H1 (cell line): ENCODE measurements around the gene TRIML2. TPM values are rescaled to one million over a fixed set of nuclear protein-coding genes. Genes with fewer than 3 reads are reported as not detected.
A peak's percentile ranks its signal among the peaks of the same experiment; 100 is the strongest.

Source experiments
- CTCF ChIA-PET: fragments of 300-600 bp; sonication (Branson Sonifier 250); formaldehyde crosslinking; loops from one replicate; lab custom pipeline; 2021; ENCODE audit not compliant: partially characterized antibody; lab: Charles Lee
- POLR2A ChIA-PET: fragments of 300-600 bp; sonication (Branson Sonifier 250); formaldehyde crosslinking; loops from one replicate; lab custom pipeline; 2021; ENCODE audit warnings: inconsistent platforms; ENCODE audit not compliant: partially characterized antibody; lab: Charles Lee
- DNase-seq, 2 experiments: peaks; one replicate each; pipeline versions ENCODE4 v3.0.0 to v3.0.0-alpha.2; 2010 to 2022; ENCODE audit warnings: low spot score in 2 of 2, low read depth in 1 of 2, mixed read lengths in 1 of 2
- FAIRE-seq: peaks from 2 replicates; lab custom pipeline; 2011; peaks lifted over from hg19 to GRCh38; lab: Jason Lieb, UNC
- H2AFZ ChIP-seq: 2 replicates; pipeline ENCODE4 v1.8.1; 2012; ENCODE audit warnings: low read length, inconsistent platforms
- H2AK5ac ChIP-seq: 2 replicates; pipeline ENCODE4 v1.6.1; 2013; ENCODE audit warnings: low read depth, low read length
- H2BK120ac ChIP-seq: replicated peaks from 2 replicates; pipeline ENCODE3; 2013; ENCODE audit warnings: low read depth, low read length, inconsistent platforms
- H2BK12ac ChIP-seq: 2 replicates; pipeline ENCODE4 v1.6.1; 2013; ENCODE audit warnings: low read depth, low read length
- H2BK15ac ChIP-seq: 2 replicates; pipeline ENCODE4 v1.6.1; 2013; ENCODE audit warnings: low read length
- H2BK20ac ChIP-seq: 2 replicates; pipeline ENCODE4 v1.6.1; 2013; ENCODE audit warnings: low read length
- H2BK5ac ChIP-seq: 2 replicates; pipeline ENCODE4 v1.6.1; 2013; ENCODE audit warnings: low read depth, low read length
- H3K14ac ChIP-seq: 2 replicates; pipeline ENCODE4 v1.6.1; 2013; ENCODE audit warnings: inconsistent platforms; ENCODE audit not compliant: insufficient read length
- H3K18ac ChIP-seq: 2 replicates; pipeline ENCODE4 v1.6.1; 2013; ENCODE audit warnings: low read length; ENCODE audit errors: extremely low read depth
- H3K23ac ChIP-seq: 2 replicates; pipeline ENCODE4 v1.6.1; 2013; ENCODE audit warnings: inconsistent platforms; ENCODE audit not compliant: insufficient read length
- H3K23me2 ChIP-seq: 2 replicates; pipeline ENCODE4 v1.6.1; 2013; ENCODE audit warnings: low read depth, low read length
- H3K27ac ChIP-seq: 2 replicates; pipeline ENCODE4 v1.6.1; 2011; ENCODE audit warnings: low read depth, low read length, inconsistent platforms
- H3K27me3 ChIP-seq, 4 experiments: replicated peaks in 1 of 4; 1 replicate in 1 of 4; 2 replicates in 3 of 4; pipeline versions ENCODE4 v1.6.1 to v1.8.1; 2011 to 2013; ENCODE audit warnings: low read length in 3 of 4, mild to moderate bottlenecking in 3 of 4, inconsistent platforms in 2 of 4, mixed read lengths in 2 of 4, moderate library complexity in 1 of 4; ENCODE audit not compliant: control insufficient read depth in 3 of 4, insufficient read depth in 3 of 4; ENCODE audit errors: extremely low read depth in 1 of 4
- H3K36me3 ChIP-seq, 4 experiments: 2 replicates each; pipeline versions ENCODE4 v1.6.1 to v1.8.1; 2011 to 2013; ENCODE audit warnings: mild to moderate bottlenecking in 4 of 4, low read length in 3 of 4, moderate library complexity in 2 of 4, control low read depth in 1 of 4, inconsistent platforms in 1 of 4; ENCODE audit not compliant: insufficient read depth in 4 of 4, control insufficient read depth in 2 of 4
- H3K4ac ChIP-seq: replicated peaks from 2 replicates; pipeline ENCODE3; 2013; ENCODE audit warnings: low read length, low read depth, mixed read lengths, inconsistent platforms; ENCODE audit not compliant: insufficient read length
- H3K4me1 ChIP-seq, 4 experiments: replicated peaks in 1 of 4; 1 replicate in 1 of 4; 2 replicates in 3 of 4; pipeline versions ENCODE4 v1.6.1 to v1.8.1; 2011 to 2013; ENCODE audit warnings: low read length in 3 of 4, inconsistent platforms in 2 of 4, mixed read lengths in 1 of 4; ENCODE audit not compliant: insufficient read depth in 4 of 4, control insufficient read depth in 3 of 4
- H3K4me2 ChIP-seq, 2 experiments: 2 replicates each; pipeline versions ENCODE4 v1.6.1 to v1.8.1; 2011 to 2013; ENCODE audit warnings: low read depth in 2 of 2, low read length in 2 of 2, control low read depth in 1 of 2, inconsistent platforms in 1 of 2, mild to moderate bottlenecking in 1 of 2; ENCODE audit not compliant: insufficient read depth in 1 of 2
- H3K4me3 ChIP-seq, 4 experiments: fragments of 200-600, 300-600 bp in 1 of 4; sonication (generic), shearing (Covaris generic), sonication (Bioruptor Twin) in 1 of 4; 2 replicates each; pipeline versions ENCODE4 v1.5.1 to v1.8.1; 2011 to 2016; ENCODE audit warnings: low read length in 4 of 4, low read depth in 3 of 4, control low read depth in 2 of 4, inconsistent platforms in 2 of 4, mild to moderate bottlenecking in 2 of 4, mixed read lengths in 1 of 4, moderate library complexity in 1 of 4; ENCODE audit not compliant: insufficient read depth in 2 of 4; ENCODE audit errors: extremely low read depth in 1 of 4
- H3K56ac ChIP-seq: replicated peaks from 2 replicates; pipeline ENCODE3; 2013; ENCODE audit warnings: low read depth, mild to moderate bottlenecking, mixed read lengths, low read length, inconsistent platforms; ENCODE audit not compliant: insufficient read length
- H3K79me1 ChIP-seq: 2 replicates; pipeline ENCODE4 v1.6.1; 2013; ENCODE audit warnings: low read depth, low read length, control low read depth
- H3K79me2 ChIP-seq, 2 experiments: 2 replicates each; pipeline versions ENCODE4 v1.6.1 to v1.8.1; 2012 to 2013; ENCODE audit warnings: low read length in 2 of 2, mild to moderate bottlenecking in 2 of 2, inconsistent platforms in 1 of 2; ENCODE audit not compliant: insufficient read depth in 2 of 2, control insufficient read depth in 1 of 2
- H3K9ac ChIP-seq, 4 experiments: replicated peaks in 1 of 4; 1 replicate in 1 of 4; 2 replicates in 3 of 4; pipeline versions ENCODE4 v1.6.1 to v1.8.1; 2011 to 2013; ENCODE audit warnings: low read depth in 3 of 4, low read length in 3 of 4, control low read depth in 2 of 4, mild to moderate bottlenecking in 2 of 4, moderate library complexity in 2 of 4, inconsistent platforms in 1 of 4; ENCODE audit errors: extremely low read depth in 1 of 4
- H3K9me3 ChIP-seq, 2 experiments: 2 replicates each; pipeline versions ENCODE4 v1.6.1 to v1.8.1; 2012 to 2013; ENCODE audit warnings: mild to moderate bottlenecking in 2 of 2, moderate library complexity in 2 of 2, control low read depth in 1 of 2, inconsistent platforms in 1 of 2, low read depth in 1 of 2, low read length in 1 of 2, mixed read lengths in 1 of 2; ENCODE audit not compliant: insufficient read depth in 2 of 2
- H4K20me1 ChIP-seq, 2 experiments: replicated peaks in 1 of 2; 2 replicates each; pipeline versions ENCODE3 to v1.8.1; 2011 to 2013; ENCODE audit warnings: inconsistent platforms in 2 of 2, low read length in 2 of 2, mild to moderate bottlenecking in 1 of 2; ENCODE audit not compliant: insufficient read depth in 2 of 2, control insufficient read depth in 1 of 2
- H4K5ac ChIP-seq: 2 replicates; pipeline ENCODE4 v1.6.1; 2013; ENCODE audit warnings: low read length, low read depth, mixed read lengths, inconsistent platforms; ENCODE audit not compliant: insufficient read length
- H4K8ac ChIP-seq: 2 replicates; pipeline ENCODE4 v1.8.0; 2013; ENCODE audit warnings: mild to moderate bottlenecking, moderate library complexity, low read length, inconsistent platforms; ENCODE audit not compliant: insufficient read depth; ENCODE audit errors: extremely low read depth
- H4K91ac ChIP-seq: replicated peaks from 2 replicates; pipeline ENCODE3; 2013; ENCODE audit warnings: low read length, mixed read lengths, inconsistent platforms; ENCODE audit not compliant: insufficient read length
- CREB1 ChIP-seq: IDR thresholded peaks from 2 replicates; pipeline ENCODE4 v1.6.1; 2012; ENCODE audit warnings: inconsistent platforms
- FOSL1 ChIP-seq: IDR thresholded peaks from 2 replicates; pipeline ENCODE4 v1.6.1; 2011; ENCODE audit warnings: mild to moderate bottlenecking, low read depth, low read length, moderate library complexity; ENCODE audit not compliant: insufficient read depth
- JUND ChIP-seq: IDR thresholded peaks from 2 replicates; pipeline ENCODE4 v1.6.1; 2011; ENCODE audit warnings: mild to moderate bottlenecking, improper control_type of control experiment, low read length
- POLR2AphosphoS5 ChIP-seq: IDR thresholded peaks from 2 replicates; pipeline ENCODE4 v1.6.1; 2011; ENCODE audit warnings: low read depth, low read length
- RAD21 ChIP-seq, 2 experiments: IDR thresholded peaks in 1 of 2; conservative IDR thresholded peaks in 1 of 2; 2 replicates each; pipeline ENCODE4 v1.6.1; 2011; ENCODE audit warnings: low read depth in 2 of 2, low read length in 2 of 2, improper control_type of control experiment in 1 of 2, inconsistent platforms in 1 of 2, mild to moderate bottlenecking in 1 of 2, moderate library complexity in 1 of 2
- RFX5 ChIP-seq: IDR thresholded peaks from 2 replicates; pipeline ENCODE4 v1.6.1; 2011; ENCODE audit warnings: low read depth, low read length, improper control_type of control experiment, borderline replicate concordance
- SIX5 ChIP-seq: IDR thresholded peaks from 2 replicates; pipeline ENCODE4 v1.6.1; 2011; ENCODE audit warnings: mild to moderate bottlenecking, low read depth, low read length
- SP4 ChIP-seq: IDR thresholded peaks from 2 replicates; pipeline ENCODE4 v1.6.1; 2012; ENCODE audit warnings: low read length, inconsistent platforms
- TBP ChIP-seq: IDR thresholded peaks from 2 replicates; pipeline ENCODE4 v1.6.1; 2011; ENCODE audit warnings: low read depth, low read length, improper control_type of control experiment
- TCF12 ChIP-seq: IDR thresholded peaks from 2 replicates; pipeline ENCODE4 v1.6.1; 2011; ENCODE audit warnings: low read depth, mild to moderate bottlenecking, low read length
- WGBS, 2 experiments: shearing (Covaris generic) in 1 of 2; methylation state at CpG; one replicate each; pipeline versions ENCODE4 v1.1.6 to v1.1.7; 2013 to 2015; ENCODE audit warnings: low lambda C conversion rate in 2 of 2, mixed read lengths in 2 of 2, inconsistent platforms in 1 of 2, low coverage in 1 of 2, missing lambda C conversion rate in 1 of 2; ENCODE audit not compliant: insufficient replicate concordance in 2 of 2, insufficient coverage in 1 of 2, insufficient read length in 1 of 2; ENCODE audit errors: extremely low coverage in 1 of 2, missing lambda C conversion rate in 1 of 2; 5-methylcytosine and 5-hydroxymethylcytosine counted together
- long read RNA-seq, 2 experiments: library from RNA in 1 of 2; library from capped mRNA in 1 of 2; stranded (forward); transcript quantifications; one replicate each; pipeline ENCODE4 v2.0.0, GENCODE V29; 2021; ENCODE audit warnings: inconsistent platforms in 1 of 2
- polyA minus RNA-seq, 3 experiments: library from RNA; depleted of rRNA, polyadenylated mRNA; stranded (reverse); fragments of >200 nt; gene quantifications; 1 replicate in 2 of 3; 2 replicates in 1 of 3; pipeline ENCODE4 v1.2.3, GENCODE V29; 2011
- polyA plus RNA-seq, 7 experiments: library from polyadenylated mRNA; depleted of rRNA in 3 of 7; stranded (reverse) in 5 of 7; unstranded in 2 of 7; fragments of >200 nt in 5 of 7; fragments of 200-250 nt in 2 of 7; gene quantifications; 1 replicate in 5 of 7; 2 replicates in 1 of 7; 4 replicates in 1 of 7; pipeline versions ENCODE4 v1.2.1 to v1.2.3, GENCODE V29; 2011 to 2013; ENCODE audit warnings: missing spikeins in 2 of 7, mixed read lengths in 2 of 7
- total RNA-seq: library from RNA; stranded (reverse); fragmentation: NEBNext Ultra II Directional; extraction: Animal tissue kit (Norgen Biotek cat#: 25700); gene quantifications from 2 replicates; pipeline ENCODE4 v1.2.1, GENCODE V29; 2021

The TRIML2 gene
- 59.2 and 62.8 TPM in 2 replicates for total RNA-seq
- 25.6 and 28.1 TPM in 2 replicates for polyA plus RNA-seq (2011; rRNA removed)
- 49.5 TPM for polyA plus RNA-seq (2011; cell fraction: cytosol; rRNA removed)
- polyA plus RNA-seq (2011; cell fraction: nucleus; rRNA removed): 53.0 TPM
- 52.0 to 73.5 TPM (median 58.8 TPM) in 4 replicates for polyA plus RNA-seq (2012, experiment 1 of 2)
- polyA plus RNA-seq (2012, experiment 2 of 2): 23.3 TPM
- polyA plus RNA-seq (2013, experiment 1 of 2): 197 TPM
- 181 TPM for polyA plus RNA-seq (2013, experiment 2 of 2)
- 22.7 and 24.1 TPM in 2 replicates for polyA minus RNA-seq (2011; rRNA and poly(A)+ RNA removed)
- polyA minus RNA-seq (2011; cell fraction: cytosol; rRNA and poly(A)+ RNA removed): 18.0 TPM
- polyA minus RNA-seq (2011; cell fraction: nucleus; rRNA and poly(A)+ RNA removed): 29.6 TPM
- long read RNA-seq, experiment 1, partial matches to known transcripts: 10 of 17 reads
- long read RNA-seq, experiment 1, other reads (novel, unspliced or antisense): 6 of 17 reads
- long read RNA-seq, experiment 2, partial matches to known transcripts: 17 of 36 reads
- long read RNA-seq, experiment 2, other reads (novel, unspliced or antisense): 19 of 36 reads

DNA sequence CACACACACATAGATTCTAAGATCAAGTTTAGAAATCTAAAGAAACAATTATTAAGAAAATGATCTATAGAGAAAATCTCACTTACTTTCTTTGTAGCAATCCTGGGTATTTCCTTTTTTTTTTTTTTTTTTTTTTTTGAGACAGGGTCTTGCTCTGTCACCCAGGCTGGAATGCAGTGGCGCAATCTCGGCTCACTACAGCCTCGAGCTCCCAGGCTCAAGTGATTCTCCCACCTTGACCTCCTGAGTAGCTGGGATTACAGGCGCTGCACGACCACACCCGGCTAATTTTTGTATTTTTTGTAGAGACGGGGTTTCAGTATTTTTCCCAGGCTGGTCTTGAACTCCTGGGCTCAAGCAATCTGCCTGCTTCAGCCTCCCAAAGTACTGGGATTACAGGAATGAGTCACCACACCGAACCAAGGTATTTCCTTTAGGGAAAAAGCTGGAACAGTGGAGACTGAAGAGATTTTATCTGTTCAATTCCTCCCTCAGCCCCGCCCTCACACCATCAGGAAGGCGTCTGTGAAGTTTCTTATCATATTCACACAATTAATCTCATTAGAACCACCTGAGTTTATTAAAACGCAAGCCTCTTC lies at the start of gene TRIML2:
TRIML2 (minus strand) TSS at position 447 of the 599 bp plus-strand sequence. CDS start 4,235 bp downstream, outside the sequence.
- DNase-seq: no peak
- Histone ChIP-seq H2BK12ac (peak within 1 kb of the TSS; percentile 75), H3K27me3 (no peaks in the 10 kb centered on the region), H3K4me1 (peaks cover 0 to 16% (median 8%) of the 10 kb centered on the region in 4 experiments; a peak in 6 of 7 replicates), H3K56ac (peak within 1 kb of the TSS; percentile 95), H3K79me2 (peaks cover 7 to 18% of the 10 kb centered on the region in 2 experiments), H3K9me3 (no peaks in the 10 kb centered on the region), H2BK5ac (peak within 1 kb of the TSS; percentile 96), H3K79me1 (peaks cover 5% of the 10 kb centered on the region), H2AFZ (no peak within 1 kb of the TSS), H3K4ac (no peak within 1 kb of the TSS), H4K20me1 (no peaks in the 10 kb centered on the region), H3K27ac (peak within 1 kb of the TSS; percentile 59), H3K18ac (peak within 1 kb of the TSS; percentile 95), H4K91ac (peak within 1 kb of the TSS; percentile 87), H3K23me2 (peaks cover 5% of the 10 kb centered on the region; the same call in 1 of the 2 replicates), H3K23ac (no peak within 1 kb of the TSS), H3K9ac (peak within 1 kb of the TSS in 3 of 4 experiments; percentile 16 to 53 (median 46); a peak in 3 of 7 replicates), H2BK120ac (peak within 1 kb of the TSS; percentile 85), H4K5ac (peak within 1 kb of the TSS; percentile 96), H3K36me3 (peaks cover 2 to 13% (median 11%) of the 10 kb centered on the region in 4 experiments; a peak in 6 of 8 replicates), H3K4me2 (peak within 1 kb of the TSS; percentile 67 to 73), H4K8ac (no peak within 1 kb of the TSS), H3K14ac (no peak within 1 kb of the TSS), H2BK20ac (peak within 1 kb of the TSS; percentile 76; the same call in 1 of the 2 replicates), H3K4me3 (peak within 1 kb of the TSS; percentile 23 to 70 (median 34); a peak in 7 of 8 replicates), H2AK5ac (no peak within 1 kb of the TSS; the same call in 1 of the 2 replicates), H2BK15ac (no peak within 1 kb of the TSS)
- CTCF ChIA-PET: interaction anchor here (0.6 to 2.2 kb wide), 7 partner anchors 18 to 349 kb away, joined by 3 to 6 read pairs (median 4); no protein-coding TSS in a partner anchor
- WGBS, 2 experiments: 10% methylated on average over 11 of the region's 11 CpGs; no CpG with 5 or more reads in 1 of the 2 experiments
- POLR2A ChIA-PET: interaction anchor here (0.5 to 5.3 kb wide), 9 partner anchors 10 to 1077 kb away, joined by 3 to 23 read pairs (median 5); partner anchors contain the start of gene ZFP42
- no peak for FAIRE-seq
- TF ChIP-seq JUND: 0 out of 2 replicates have a peak, but pooled peaks have one; percentile 39
- TF ChIP-seq SP4: no peak
- no peak for TF ChIP-seq CREB1
- no peak for TF ChIP-seq TCF12
- no peak for TF ChIP-seq RFX5
- no peak for TF ChIP-seq FOSL1
- no peak for TF ChIP-seq SIX5
- TF ChIP-seq TBP: no peak
- TF ChIP-seq POLR2AphosphoS5: 0 out of 2 replicates have a peak, but pooled peaks have one; percentile 25
- no peak for TF ChIP-seq RAD21 (IDR thresholded peaks at IDR 0.05 in 1 of 2, conservative IDR thresholded peaks at IDR 0.05 in 1 of 2; ENCODE audit: low read depth in 2 of 2, low read length in 2 of 2)
